HG02759 (cell line): ENCODE measurements around the gene MTCL1.

ENCODE experiments used
- ATAC-seq: cut with Tn5 transposase; IDR thresholded peaks from one replicate; pipeline ENCODE4 v1.9.1; 2021; ENCODE audit warnings: mild to moderate bottlenecking, moderate library complexity; ENCODE audit not compliant: unreplicated experiment

Gene MTCL1

GRCh38 chr18:8826971-8827370, 121.6 kb downstream of the MTCL1 start:
- no peak for ATAC-seq

- ATAC-seq: no peak
Observed at GRCh38 chr18:8828300-8828699, 122.9 kb downstream of the MTCL1 start.

- no peak for ATAC-seq
Observed at GRCh38 chr18:8828798-8829197, 123.4 kb downstream of the MTCL1 start.

- no peak for ATAC-seq
Observed at GRCh38 chr18:8830067-8831060, 125.0 kb downstream of the MTCL1 start.

- ATAC-seq: no peak
Observed at GRCh38 chr18:8831112-8831511, 125.8 kb downstream of the MTCL1 start.

GRCh38 chr18:8831531-8831930, 126.2 kb downstream of the MTCL1 start:
- ATAC-seq: no peak

GRCh38 chr18:8833480-8833879, 128.1 kb downstream of the MTCL1 start:
- no peak for ATAC-seq

GRCh38 chr18:8834881-8835280, 129.5 kb downstream of the MTCL1 start:
- no peak for ATAC-seq

- ATAC-seq: no peak
Observed at GRCh38 chr18:8835521-8835953, 130.2 kb downstream of the MTCL1 start.

- no peak for ATAC-seq
Observed at GRCh38 chr18:8839281-8839680, 133.9 kb downstream of the MTCL1 start.

GRCh38 chr18:8841781-8842485, 136.6 kb downstream of the MTCL1 start:
- no peak for ATAC-seq

- no peak for ATAC-seq
Observed at GRCh38 chr18:8842506-8842905, 137.2 kb downstream of the MTCL1 start.

GRCh38 chr18:8843005-8843404, 137.6 kb downstream of the MTCL1 start:
- ATAC-seq: no peak

- no peak for ATAC-seq
Observed at GRCh38 chr18:8844721-8845148, 139.4 kb downstream of the MTCL1 start.

- no peak for ATAC-seq
Observed at GRCh38 chr18:8845506-8845905, 140.2 kb downstream of the MTCL1 start.

- ATAC-seq: no peak
Observed at GRCh38 chr18:8847066-8847755, 141.9 kb downstream of the MTCL1 start.

- no peak for ATAC-seq
Observed at GRCh38 chr18:8847900-8848299, 142.5 kb downstream of the MTCL1 start.

GRCh38 chr18:8848541-8848940, 143.2 kb downstream of the MTCL1 start:
- no peak for ATAC-seq

- no peak for ATAC-seq
Observed at GRCh38 chr18:8849696-8850095, 144.3 kb downstream of the MTCL1 start.

GRCh38 chr18:8851659-8852058, 146.3 kb downstream of the MTCL1 start:
- no peak for ATAC-seq

- ATAC-seq: no peak
Observed at GRCh38 chr18:8854550-8854949, 149.2 kb downstream of the MTCL1 start.
